HUDEP-2 (cell line): ENCODE measurements around the gene SMC1A.
"Not testable (repeated sequence)": the region's sequence is repeated elsewhere in the genome, so short reads cannot be mapped to it uniquely, and the experiment has no call there.

ENCODE experiments used
- DNase-seq, 76 experiments: peaks; one replicate each; lab custom pipeline; 2025; ENCODE audit not compliant: unreplicated experiment in 76 of 76; lab: John Stamatoyannopoulos, UW

Gene SMC1A

GRCh38 chrX:53422086-53422860, at the start of gene SMC1A:
Gene SMC1A, minus strand, starts transcription at chrX:53422654. Its CDS starts 54 bp downstream, at chrX:53422600.
- peak in 75 of 76 experiments; percentile 46 to 96 (median 91) for DNase-seq

DNA sequence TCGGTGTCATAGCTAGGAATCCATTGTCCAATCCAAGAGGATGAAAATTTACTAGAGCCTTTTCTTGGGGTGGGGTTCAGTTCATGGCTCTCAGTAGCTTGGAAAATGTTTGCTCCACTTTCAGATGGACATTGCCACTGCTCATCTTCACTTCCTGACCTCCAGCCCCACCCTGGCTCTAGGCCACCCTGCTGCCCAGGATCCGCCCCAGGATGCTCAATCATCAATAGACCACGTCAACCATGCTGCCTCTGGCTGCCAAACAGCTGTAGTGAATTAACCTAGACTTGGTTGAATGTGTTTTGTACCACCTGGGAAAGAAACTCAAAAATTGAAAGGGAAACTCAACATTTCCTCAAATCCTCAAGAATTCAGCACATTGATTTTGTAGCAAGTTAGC, 48.9 kb upstream of the SMC1A start:
- no peak for DNase-seq

DNA sequence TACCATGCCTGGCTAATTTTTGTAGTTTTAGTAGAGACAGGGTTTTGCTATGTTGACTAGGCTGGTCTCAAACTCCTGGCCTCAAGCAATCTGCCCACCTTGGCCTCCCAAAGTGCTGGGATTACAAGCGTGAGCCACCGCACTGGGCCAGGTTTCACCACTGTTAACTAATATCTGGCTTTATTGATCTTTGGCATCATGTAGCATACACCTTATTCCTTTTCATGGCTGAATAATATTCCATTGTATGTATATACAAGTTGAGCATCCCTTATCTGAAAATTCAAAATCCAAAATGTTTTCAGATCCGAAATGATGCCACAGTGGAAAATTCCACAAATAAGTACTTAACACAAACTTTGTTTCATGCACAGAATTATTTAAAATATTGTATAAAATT, 46.2 kb upstream of the SMC1A start:
- DNase-seq, result not testable (repeated sequence)

DNA sequence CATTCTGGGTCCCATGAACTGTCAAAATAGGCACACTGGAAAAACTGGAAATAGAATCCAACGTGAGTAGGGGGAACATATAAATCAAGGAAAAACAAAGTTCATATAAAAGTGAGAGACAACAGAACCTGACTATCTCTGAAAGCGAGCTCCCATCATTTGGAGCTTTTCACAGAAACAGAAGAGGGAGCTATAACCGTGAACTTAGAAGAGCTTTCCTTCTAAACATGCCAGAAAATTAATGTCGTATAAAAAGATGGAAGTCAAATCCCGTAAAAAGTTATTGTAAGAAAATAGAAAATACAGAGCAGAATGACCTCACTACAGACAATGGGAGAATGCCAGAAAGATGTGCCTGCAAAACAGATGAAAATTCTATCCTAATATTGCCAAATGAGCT, 35.6 kb upstream of the SMC1A start:
- DNase-seq, result no peak

- no peak for DNase-seq
These were observed 33.8 kb upstream of the SMC1A start for GRCh38 chrX:53456254-53456653.

DNA sequence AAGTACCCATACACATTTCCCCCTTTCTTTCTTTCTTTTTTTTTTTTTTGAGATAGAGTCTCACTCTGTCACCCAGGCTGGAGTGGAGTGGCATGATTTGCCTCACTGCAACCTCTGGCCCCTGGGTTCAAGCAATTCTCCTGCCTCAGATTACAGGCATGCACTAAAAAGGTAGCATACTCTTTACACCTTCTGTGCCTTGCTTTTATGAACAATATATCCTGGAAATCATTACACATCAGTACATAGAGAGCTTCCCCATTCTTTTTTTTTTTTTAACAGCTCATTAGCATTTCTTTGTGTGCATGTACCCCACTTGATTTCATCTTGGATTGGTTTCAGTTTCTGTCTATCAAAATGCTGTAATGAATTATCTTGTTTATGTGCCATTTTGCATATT, 30.4 kb upstream of the SMC1A start:
- DNase-seq, result no peak

- DNase-seq, result no peak
These were observed 27.2 kb upstream of the SMC1A start for GRCh38 chrX:53449632-53450031.

GRCh38 chrX:53447441-53447840, 25.0 kb upstream of the SMC1A start:
- no peak for DNase-seq

GRCh38 chrX:53445977-53446376, 23.5 kb upstream of the SMC1A start:
- peak in 48 of 76 experiments; percentile 0 to 49 (median 13) for DNase-seq

DNA sequence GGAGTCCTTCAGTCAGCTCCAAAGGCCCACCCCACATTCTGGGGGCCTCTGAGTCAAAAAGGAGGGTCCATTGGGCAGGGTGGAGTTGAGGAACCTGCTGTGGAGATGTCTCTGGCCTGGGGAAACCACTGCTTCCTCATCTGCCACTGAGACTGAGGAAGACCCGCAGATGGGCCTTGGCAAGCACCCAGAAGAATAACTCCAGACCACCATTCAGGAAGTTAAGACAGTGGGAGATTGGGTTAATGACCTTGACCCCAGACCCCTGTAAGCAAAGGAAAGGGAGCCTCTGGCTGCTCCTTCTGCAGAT, 19.8 kb upstream of the SMC1A start:
- no peak for DNase-seq

DNA sequence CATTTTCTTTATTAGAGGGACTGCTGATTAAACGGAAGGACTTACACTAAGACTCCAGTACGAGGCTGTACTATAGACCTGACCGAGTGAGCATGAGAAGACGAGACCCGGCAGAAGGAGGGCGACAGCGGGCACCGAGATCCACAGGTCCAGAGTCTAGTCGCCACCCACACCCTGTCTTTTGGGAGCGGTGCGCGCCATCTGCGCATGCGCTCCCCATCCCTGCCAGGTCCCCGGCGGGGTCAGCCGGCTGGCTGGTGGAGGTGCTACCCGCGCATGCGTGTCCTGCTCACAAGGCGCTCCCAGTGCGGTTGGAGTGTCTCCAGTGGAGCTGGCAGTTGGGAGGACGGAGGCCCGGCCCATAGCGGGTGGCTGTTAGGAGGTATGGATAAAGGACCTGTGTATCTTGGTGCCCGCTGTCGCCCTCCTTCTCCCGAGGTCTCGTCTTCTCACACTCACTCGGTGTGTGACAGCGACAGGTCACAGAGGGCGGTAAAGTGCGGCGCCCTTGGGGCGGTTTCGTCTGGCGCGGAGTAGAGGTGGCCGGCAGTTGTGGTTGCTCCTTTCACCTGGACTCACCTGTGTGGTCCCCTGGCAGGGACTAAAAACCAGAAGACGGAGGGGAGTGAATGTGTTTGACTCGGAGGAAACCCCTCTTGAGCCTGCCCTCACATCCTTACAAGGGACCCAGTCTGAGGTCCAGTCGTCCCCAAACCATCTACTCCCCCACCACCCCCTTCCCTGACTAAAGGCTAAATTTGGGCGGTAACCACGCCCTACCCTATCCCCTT, 19.3 kb upstream of the SMC1A start:
- DNase-seq, result peak in 75 of 76 experiments; percentile 15 to 85 (median 67)

DNA sequence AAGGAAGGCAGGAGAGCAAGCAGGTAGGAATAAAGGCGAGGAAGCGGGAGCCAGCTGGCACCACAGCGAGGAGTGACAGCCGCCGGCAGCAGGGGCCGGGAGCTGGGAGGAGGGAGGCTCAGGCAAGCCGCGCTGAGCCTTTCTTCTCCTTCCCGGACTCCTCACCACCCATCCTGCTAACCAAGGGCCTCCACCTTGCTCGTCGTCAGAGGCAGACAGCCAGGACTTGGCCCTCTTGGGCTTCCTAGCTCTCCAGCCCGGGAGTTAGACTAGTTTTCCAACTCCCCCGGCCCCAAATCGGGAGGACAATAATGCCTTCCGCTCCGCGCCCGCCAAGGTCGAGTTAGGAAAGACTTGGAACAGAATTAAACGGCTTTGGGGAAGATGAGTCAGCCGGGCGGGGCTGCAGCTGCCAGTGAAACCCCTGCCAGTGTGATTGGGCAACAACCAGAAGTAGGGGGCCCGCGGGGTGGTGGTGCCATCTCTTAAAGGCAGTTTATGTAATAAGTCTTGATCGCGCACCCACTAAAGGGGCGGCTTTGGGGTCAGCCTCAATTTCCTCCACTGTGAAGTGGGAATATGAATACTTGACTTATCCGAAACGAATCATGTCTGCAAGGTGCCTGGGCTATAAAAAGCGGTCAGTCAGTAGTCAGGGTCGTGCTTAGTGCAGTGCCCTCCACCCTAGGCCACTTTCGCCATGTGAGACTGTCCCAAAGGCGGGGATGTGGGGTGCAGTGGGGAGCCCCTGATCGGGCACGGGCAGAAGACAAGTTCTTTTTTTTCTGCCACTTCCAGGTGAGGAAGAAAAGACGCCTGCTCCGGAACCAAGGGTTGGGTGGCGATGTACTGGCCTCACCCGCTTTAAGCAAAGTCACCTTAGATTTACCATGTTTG, 18.4 kb upstream of the SMC1A start:
- DNase-seq, result peak in 41 of 76 experiments; percentile 1 to 35 (median 12)

- DNase-seq, result no peak
These were observed 17.6 kb upstream of the SMC1A start for GRCh38 chrX:53440101-53440500.

- DNase-seq, result no peak
These were observed 16.4 kb upstream of the SMC1A start for GRCh38 chrX:53438832-53439230.

DNA sequence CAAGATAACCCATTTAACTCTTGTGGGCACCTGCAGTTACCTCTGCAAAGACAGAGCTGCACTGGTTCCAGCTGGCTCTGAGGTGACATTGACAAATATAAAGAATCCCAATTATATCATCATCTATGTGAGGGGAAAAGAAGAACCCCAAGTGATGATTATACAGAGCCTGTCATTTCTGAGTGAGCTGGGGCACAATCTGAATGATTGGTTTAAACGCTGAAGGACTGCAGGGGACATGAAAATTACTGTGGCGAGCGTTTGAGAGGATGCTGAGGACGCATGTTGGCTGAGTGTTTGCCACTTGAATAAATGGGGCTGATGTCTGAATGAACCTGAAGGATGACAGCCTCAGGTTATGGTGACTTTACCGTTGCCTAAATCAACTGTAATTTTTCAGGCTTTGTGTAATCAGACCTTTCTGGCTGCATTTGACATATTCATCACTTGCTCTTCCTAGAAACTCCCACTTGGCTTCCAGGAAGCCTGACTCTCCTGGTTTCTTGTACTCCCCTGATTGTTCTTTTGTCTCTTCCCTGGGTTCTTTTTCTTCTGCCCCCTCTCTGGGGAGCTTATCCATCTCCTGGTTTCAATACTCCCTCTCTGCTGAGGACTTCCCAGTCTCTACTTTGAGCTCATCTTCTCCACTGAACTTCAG, 15.8 kb upstream of the SMC1A start:
- DNase-seq, result peak in 2 of 76 experiments; percentile 1 to 5

DNA sequence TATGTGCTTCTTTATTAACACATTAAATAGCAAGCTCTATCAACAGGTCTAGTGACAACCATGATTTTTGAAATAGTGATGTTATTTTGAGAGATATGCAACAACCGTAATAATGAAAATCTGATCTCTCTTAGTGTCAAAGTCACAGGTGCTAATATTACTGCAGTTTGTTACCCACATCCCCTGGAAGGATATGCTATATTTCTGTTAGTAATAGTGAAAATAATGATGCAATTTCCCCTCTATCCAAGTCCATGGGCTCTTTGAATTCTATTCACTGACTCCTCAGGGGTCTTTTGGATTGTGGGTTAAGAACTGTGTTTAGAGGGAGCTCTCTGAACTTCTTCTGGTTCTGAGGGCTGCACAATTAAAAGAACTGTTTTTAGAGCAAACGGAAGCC, 14.8 kb upstream of the SMC1A start:
- no peak for DNase-seq

GRCh38 chrX:53435997-53436396, 13.5 kb upstream of the SMC1A start:
- DNase-seq, result peak in 62 of 76 experiments; percentile 0 to 61 (median 24)

DNA sequence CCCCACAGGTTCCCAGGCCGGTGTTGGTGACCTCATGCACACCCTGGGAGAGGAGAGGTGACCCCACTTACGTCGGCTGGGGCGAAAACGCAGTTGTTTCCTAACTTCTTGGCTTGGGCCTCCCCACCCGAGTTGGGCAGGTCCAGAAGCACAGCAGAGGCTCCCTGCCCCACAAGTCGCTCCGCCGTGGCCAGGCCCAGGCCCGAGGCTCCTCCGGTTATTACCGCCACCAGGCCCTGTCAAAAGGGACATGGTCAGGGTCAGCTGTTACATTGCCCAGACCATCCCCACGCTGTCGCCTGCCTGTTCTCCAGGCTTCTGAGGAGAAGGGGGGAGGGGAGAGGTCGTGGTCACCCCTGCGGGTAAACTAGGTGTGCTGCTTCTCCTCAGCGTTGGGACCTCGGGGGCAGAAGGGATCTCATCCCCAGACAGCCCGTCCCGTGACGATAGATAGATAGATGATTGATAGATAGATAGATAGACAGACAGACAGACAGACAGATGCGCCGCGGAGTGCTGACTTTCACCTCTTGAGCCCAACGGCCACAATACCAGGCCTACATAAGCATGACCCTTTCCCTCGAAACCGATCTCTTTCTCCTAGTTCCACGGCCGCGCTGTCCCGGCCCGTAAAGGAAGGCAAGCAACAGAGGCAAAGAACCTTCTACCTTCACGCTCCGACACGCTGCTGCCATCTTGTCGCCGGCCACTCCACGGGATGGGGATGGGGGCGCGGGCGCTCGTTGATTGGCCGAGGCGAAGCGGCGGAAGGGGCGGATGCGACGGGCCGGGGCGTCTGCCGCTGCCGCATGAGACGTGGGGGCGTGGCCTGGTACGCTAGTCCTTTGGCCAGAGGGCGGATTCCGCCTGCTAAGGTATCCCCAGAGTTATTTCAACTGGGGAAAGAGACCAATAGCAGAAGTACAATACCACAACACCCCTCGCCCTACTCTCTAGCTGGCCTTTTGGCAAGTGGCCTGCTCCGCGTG, 11.5 kb upstream of the SMC1A start, which contains the start of gene HSD17B10:
HSD17B10 (minus strand) TSS at position 720 of the 989 bp plus-strand sequence; CDS start at position 695, 25 bp downstream.
- DNase-seq, result peak in 74 of 76 experiments; percentile 11 to 87 (median 71)

DNA sequence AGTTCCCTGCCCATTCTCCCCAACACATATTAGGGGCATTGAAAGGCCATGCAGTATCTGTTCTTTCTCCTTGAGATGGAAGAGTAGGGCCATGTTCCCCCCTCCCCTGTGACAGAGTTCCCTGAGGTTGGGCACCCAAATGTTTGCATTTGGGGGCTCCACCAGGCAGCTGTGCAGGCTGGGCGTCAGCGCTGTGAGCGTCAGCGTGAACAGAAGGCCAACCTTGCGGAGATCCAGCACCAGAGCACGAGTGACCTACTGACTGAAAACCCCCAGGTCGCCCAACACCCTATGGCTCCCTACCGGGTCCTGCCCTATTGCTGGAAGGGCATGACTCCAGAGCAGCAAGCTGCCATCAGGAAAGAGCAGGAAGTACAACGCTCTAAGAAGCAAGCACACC, 7.8 kb upstream of the SMC1A start:
- DNase-seq, result no peak
